Fibroblast of villous mesenchyme (primary cell): ENCODE results near the gene MYO9A. TPM values are rescaled to one million over a fixed set of nuclear protein-coding genes. Genes with fewer than 3 reads are reported as not detected.

Source experiments
- DNase-seq: peaks from one replicate; pipeline ENCODE4 v3.0.0-alpha.2; 2010; ENCODE audit warnings: low read depth
- H3K4me3 ChIP-seq: 2 replicates; pipeline ENCODE4 v1.5.1; 2011; ENCODE audit warnings: low read depth, mild to moderate bottlenecking, low read length
- CTCF ChIP-seq: IDR thresholded peaks from 2 replicates; pipeline ENCODE4 v1.5.1; 2012; ENCODE audit warnings: low read depth, mild to moderate bottlenecking, low read length; ENCODE audit not compliant: insufficient read depth
- total RNA-seq: library from RNA; depleted of rRNA; stranded (reverse); fragments of >200 nt; gene quantifications from 2 replicates; pipeline ENCODE4 v1.2.3, GENCODE V29; 2012

The MYO9A gene
- total RNA-seq, 1 donor = 51.8 TPM

- no peak for DNase-seq
- H3K4me3 ChIP-seq = no peak overlapping the region
- TF ChIP-seq CTCF = no peak
Observed at GRCh38 chr15:72128359-72128758, 10.4 kb upstream of the MYO9A start.

GRCh38 chr15:72127724-72128322 is 9.9 kb upstream of the MYO9A start:
- no peak for TF ChIP-seq CTCF

GRCh38 chr15:72124218-72124617 is 6.3 kb upstream of the MYO9A start:
- H3K4me3 ChIP-seq = no peak overlapping the region
- TF ChIP-seq CTCF = no peak
- DNase-seq = no peak

More at GRCh38 chr15:72127724-72128322, 9.9 kb upstream of the MYO9A start:
- no peak overlapping the region for H3K4me3 ChIP-seq
- DNase-seq = no peak

GRCh38 chr15:72117486-72118016 is 399 bp downstream of the MYO9A start:
- peak overlapping the region; percentile 94 for H3K4me3 ChIP-seq
- peak; percentile 86 for DNase-seq
- no peak for TF ChIP-seq CTCF

- no peak for TF ChIP-seq CTCF
- peak overlapping the region; percentile 94 for H3K4me3 ChIP-seq
- peak; percentile 47 for DNase-seq
Observed at GRCh38 chr15:72116731-72117485, 1.0 kb downstream of the MYO9A start.

- DNase-seq = no peak
- TF ChIP-seq CTCF = no peak
- no peak overlapping the region for H3K4me3 ChIP-seq
Observed at GRCh38 chr15:72113347-72114031, 4.5 kb downstream of the MYO9A start.
